Bronchial epithelial cell (primary cell): ENCODE measurements around the gene TCF7L2. TPM values are rescaled to one million over a fixed set of nuclear protein-coding genes. Genes with fewer than 3 reads are reported as not detected.
A peak's percentile ranks its signal among the peaks of the same experiment; 100 is the strongest.

Experiments
- DNase-seq: peaks from one replicate; pipeline ENCODE4 v3.0.0-alpha.2; 2010; ENCODE audit warnings: low read depth
- FAIRE-seq: peaks from 2 replicates; lab custom pipeline; 2011; peaks lifted over from hg19 to GRCh38; lab: Jason Lieb, UNC
- H3K27me3 ChIP-seq: 2 replicates; pipeline ENCODE4 v1.5.1; 2011; ENCODE audit warnings: low read length; ENCODE audit not compliant: control insufficient read depth, insufficient read depth
- H3K36me3 ChIP-seq: 2 replicates; pipeline ENCODE4 v1.5.1; 2011; ENCODE audit warnings: low read length; ENCODE audit not compliant: control insufficient read depth, insufficient read depth
- H3K4me3 ChIP-seq: 2 replicates; pipeline ENCODE4 v1.5.1; 2011; ENCODE audit warnings: mild to moderate bottlenecking, low read depth, low read length, control low read depth
- total RNA-seq: library from RNA; depleted of rRNA; stranded (reverse); fragments of >200 nt; gene quantifications from 2 replicates; pipeline ENCODE4 v1.2.1, GENCODE V29; 2014
- TF ChIP-seq, protein P1 (sequence below): IDR thresholded peaks from 2 replicates; pipeline ENCODE4 v1.5.1; 2011; ENCODE audit warnings: mild to moderate bottlenecking, moderate library complexity, low read length, control low read depth, inconsistent platforms; ENCODE audit not compliant: insufficient read depth, severe bottlenecking

TCF7L2 gene
- total RNA-seq, 1 donor from 2014 or later = 1.1 TPM

DNA sequence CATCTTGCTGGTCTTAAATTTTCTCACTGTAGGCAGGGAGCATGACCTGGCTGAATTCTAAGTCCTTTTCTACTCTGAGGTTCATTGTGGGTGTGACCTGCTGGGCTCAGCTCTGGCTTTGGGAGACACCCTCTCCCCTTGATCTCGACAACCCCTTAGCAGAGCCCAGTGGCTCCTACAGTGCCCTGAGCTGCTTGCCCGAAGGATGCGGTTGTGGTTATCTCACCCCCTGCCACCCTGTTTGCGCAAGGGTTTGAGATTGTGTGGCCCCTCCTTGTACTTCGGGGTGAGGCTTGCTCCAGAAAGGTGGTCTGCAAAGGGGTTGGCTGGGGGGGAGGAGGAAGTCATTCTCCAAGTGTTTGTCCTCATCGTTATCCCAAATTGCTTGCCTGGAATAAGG, 55.3 kb downstream of the TCF7L2 start:
- Histone ChIP-seq H3K4me3 (no peak overlapping the region), H3K36me3 (no peaks in the 10 kb centered on the region), H3K27me3 (no peaks in the 10 kb centered on the region)
- FAIRE-seq = no peak
- TF ChIP-seq, protein P1, sequence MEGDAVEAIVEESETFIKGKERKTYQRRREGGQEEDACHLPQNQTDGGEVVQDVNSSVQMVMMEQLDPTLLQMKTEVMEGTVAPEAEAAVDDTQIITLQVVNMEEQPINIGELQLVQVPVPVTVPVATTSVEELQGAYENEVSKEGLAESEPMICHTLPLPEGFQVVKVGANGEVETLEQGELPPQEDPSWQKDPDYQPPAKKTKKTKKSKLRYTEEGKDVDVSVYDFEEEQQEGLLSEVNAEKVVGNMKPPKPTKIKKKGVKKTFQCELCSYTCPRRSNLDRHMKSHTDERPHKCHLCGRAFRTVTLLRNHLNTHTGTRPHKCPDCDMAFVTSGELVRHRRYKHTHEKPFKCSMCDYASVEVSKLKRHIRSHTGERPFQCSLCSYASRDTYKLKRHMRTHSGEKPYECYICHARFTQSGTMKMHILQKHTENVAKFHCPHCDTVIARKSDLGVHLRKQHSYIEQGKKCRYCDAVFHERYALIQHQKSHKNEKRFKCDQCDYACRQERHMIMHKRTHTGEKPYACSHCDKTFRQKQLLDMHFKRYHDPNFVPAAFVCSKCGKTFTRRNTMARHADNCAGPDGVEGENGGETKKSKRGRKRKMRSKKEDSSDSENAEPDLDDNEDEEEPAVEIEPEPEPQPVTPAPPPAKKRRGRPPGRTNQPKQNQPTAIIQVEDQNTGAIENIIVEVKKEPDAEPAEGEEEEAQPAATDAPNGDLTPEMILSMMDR = no peak
- DNase-seq = no peak

DNA sequence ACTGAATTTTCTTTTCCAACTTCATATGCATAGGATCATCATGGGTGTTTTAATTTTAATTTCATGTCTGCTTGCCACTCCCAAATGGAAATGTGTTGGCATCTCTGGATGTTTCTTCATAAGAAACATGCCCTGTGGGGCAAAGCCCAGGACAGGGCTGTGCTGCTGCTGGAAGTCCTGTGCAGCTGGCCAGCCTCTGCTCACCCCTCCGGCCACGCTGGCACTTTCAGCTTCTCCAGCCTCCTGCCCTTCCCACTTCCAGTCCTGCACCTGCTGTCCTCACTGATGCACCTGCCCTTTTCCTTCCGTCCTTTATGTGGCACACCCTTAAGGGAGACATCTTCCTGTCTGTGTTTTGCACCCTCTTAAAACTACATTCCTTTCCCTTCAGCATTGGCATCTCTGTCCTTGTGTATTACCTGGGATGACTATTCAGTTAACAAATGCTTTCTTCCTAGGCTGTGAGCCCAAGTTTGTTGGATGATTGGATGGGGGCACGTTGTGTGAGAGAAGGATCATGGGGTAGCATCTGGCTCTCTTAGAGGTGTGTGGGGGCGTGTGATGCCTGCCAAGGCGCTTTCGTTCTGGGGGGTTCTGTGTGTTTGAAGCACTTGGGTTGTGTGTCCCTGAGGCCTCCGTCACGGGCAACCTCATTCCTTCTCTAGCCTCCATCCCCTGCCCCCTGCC, 56.8 kb downstream of the TCF7L2 start:
- H3K36me3 ChIP-seq = no peaks in the 10 kb centered on the region
- TF ChIP-seq, protein P1 = no peak
- DNase-seq (no peak), FAIRE-seq (no peak)
- H3K4me3 ChIP-seq = no peak overlapping the region
- H3K27me3 ChIP-seq = no peaks in the 10 kb centered on the region

DNA sequence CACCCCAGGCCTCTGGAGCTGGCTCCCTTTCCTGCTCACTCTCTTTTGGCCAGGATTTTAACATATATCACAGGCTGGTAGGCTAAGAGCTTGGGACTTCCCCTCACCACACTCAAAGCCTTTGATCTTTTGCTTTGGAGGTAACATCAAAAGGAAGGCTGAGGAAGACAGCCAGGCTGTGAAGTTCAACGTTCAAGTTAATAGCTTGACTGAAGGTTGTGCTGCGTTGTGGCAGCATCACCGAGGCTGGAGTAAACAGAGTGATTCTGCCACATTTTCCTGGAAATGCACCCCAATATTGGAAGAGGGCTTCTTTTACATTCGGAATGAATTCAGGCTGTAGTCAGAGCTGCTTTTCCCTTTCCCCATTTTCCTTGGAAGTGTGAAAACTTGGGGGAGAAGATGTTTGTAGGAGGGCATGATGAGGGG, 57.3 kb downstream of the TCF7L2 start:
- TF ChIP-seq, protein P1 = no peak
- no peak for FAIRE-seq
- DNase-seq = no peak
- Histone ChIP-seq H3K27me3 (no peaks in the 10 kb centered on the region), H3K4me3 (no peak overlapping the region), H3K36me3 (no peaks in the 10 kb centered on the region)

DNA sequence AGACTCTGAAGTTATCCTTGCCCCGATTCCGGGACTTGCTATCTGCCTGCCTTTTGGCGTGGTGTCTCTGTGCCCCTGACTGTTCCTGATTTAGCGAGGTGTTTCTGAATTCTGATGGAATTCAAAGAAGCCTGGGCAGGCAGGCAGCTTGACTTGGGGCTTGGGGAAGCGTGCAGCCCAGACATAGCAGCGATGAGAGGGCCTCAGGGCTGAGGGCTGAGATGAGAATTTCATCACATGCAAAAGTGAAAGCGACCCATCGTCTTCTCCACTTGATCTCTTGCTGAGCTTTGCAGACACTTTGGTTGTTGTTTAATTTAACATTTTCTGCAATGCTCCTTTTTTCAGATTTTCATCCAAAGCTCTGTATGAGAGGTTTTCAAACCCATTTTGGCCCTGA, 57.8 kb downstream of the TCF7L2 start:
- FAIRE-seq (no peak), DNase-seq (no peak)
- TF ChIP-seq, protein P1 = no peak
- Histone ChIP-seq H3K4me3 (no peak overlapping the region), H3K36me3 (no peaks in the 10 kb centered on the region), H3K27me3 (no peaks in the 10 kb centered on the region)

DNA sequence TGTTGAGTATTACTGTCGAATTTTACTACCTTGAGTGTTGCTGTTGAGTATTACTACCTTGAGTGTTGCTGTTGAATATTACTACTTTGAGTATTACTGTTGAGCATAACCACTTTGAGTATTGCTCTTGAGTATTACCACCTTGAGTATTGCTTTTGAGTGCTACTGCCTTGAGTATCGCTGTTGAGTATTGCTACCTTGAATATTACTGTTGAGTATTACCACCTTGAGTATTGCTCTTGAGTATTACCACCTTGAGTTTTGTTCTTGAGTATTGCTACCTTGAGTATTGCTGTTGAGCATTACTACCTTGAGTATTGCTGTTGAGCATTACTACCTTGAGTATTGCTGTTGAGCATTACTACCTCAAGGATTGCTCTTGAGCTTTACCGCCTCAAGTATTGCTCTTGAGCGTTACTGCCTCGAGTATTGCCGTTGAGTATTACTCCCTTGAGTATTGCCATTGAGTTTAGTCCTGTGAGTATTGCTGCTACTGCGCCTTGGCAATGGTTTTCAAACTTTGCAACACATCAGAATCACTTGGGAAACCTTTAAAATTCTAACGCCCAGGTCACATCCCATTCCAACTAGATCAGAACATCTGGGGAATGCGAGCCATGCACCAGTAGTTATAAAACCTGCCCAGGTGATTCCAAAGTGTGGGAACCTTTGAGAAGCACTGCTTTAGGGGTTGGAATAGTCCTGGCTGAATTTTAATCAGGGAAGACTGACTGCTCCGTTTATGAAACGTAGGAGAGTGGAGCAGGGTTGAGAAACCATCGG, 61.7 kb downstream of the TCF7L2 start:
- Histone ChIP-seq H3K4me3 (no peak overlapping the region), H3K27me3 (no peaks in the 10 kb centered on the region), H3K36me3 (no peaks in the 10 kb centered on the region)
- no peak for DNase-seq
- TF ChIP-seq, protein P1 = no peak
- peak; percentile 96 for FAIRE-seq
